NCI-H1694 (cell line): ENCODE data around the gene SIVA1.

Source experiments
- DNase-seq: peaks from one replicate; lab custom pipeline; 2025; lab: John Stamatoyannopoulos, UW

SIVA1 gene

GRCh38 chr14:104752735-104753527 lies at the start of gene SIVA1:
Gene SIVA1, plus strand, starts transcription at chr14:104753147. Its CDS starts 55 bp downstream, at chr14:104753202.
- DNase-seq, result peak; percentile 100

- DNase-seq, result no peak
These were observed 49.7 kb upstream of the SIVA1 start for GRCh38 chr14:104703269-104703668.

- DNase-seq, result no peak
These were observed 48.7 kb upstream of the SIVA1 start for GRCh38 chr14:104704252-104704651.

- no peak for DNase-seq
These were observed 47.5 kb upstream of the SIVA1 start for GRCh38 chr14:104705340-104706047.

DNA sequence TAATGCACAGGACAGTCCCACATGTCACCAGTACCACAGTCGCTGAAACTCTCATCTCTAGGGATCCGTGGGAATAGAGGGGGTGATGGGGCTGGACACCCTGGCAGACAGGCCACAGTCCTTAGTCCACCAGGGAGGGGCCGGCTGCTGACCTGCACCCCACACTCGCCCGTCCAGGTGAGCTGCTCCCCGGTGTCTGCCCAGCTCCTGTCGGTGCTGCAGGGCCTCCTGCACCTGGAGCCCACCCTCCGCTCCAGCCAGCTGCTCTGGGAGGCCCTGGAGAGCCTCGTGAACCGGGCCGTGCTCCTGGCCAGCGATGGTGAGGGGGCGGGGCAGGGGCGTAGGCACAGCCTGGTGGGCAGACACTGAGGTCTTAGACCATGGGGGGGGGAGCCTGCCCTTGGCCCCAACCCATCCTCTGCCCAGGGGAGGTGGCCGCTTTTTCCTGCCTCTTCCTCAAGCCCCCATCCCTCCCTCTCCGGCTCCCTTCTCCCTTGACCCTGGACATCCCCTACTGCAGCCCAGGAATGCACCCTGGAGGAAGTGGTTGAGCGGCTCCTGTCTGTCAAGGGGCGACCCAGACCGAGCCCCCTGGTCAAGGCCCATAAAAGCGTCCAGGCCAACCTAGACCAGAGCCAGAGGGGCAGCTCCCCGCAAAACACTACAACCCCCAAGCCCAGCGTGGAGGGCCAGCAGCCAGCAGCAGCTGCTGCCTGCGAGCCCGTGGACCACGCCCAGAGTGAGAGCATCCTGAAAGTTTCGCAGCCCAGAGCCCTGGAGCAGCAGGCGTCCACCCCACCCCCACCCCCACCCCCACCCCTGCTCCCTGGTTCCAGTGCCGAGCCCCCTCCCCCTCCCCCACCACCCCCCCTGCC lies 46.0 kb upstream of the SIVA1 start:
- no peak for DNase-seq

DNA sequence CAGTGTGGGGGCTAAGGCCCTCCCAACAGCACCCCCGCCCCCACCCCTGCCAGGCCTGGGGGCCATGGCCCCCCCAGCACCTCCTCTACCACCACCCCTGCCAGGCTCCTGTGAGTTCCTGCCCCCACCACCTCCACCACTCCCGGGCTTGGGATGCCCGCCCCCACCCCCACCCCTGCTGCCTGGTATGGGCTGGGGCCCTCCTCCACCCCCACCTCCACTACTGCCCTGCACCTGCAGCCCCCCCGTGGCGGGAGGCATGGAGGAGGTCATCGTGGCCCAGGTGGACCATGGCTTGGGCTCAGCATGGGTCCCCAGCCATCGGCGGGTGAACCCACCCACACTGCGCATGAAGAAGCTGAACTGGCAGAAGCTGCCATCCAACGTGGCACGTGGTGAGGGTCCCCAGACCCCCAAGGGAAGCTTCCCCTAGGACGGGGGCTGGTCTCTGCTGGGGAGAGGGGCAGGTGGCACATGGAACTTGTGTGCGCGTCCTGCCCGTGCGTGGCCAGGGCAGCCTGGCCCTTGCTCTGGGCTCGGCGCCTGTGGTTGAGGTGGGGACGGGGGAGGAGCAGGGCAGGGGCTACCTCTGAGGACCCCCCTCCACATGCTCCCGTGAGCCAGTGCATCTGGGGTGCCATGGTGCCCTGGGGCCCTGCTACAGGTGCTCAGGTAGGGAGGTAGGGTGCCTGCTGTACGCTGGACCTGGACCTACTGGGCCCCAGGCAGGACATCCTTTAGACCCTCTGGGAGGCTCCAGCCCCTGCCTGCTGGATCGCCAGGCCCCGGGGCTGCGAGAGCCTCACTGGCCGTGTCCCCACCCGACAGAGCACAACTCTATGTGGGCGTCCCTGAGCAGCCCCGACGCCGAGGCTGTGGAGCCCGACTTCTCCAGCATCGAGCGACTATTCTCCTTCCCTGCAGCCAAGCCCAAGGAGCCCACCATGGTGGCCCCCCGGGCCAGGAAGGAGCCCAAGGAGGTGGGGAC lies 45.0 kb upstream of the SIVA1 start:
- no peak for DNase-seq

- DNase-seq, result peak; percentile 91
These were observed 44.2 kb upstream of the SIVA1 start for GRCh38 chr14:104708606-104709268.

GRCh38 chr14:104709387-104710039 lies 43.4 kb upstream of the SIVA1 start:
- DNase-seq, result no peak

GRCh38 chr14:104710071-104710735 lies 42.7 kb upstream of the SIVA1 start:
- no peak for DNase-seq

- DNase-seq, result no peak
These were observed 39.8 kb upstream of the SIVA1 start for GRCh38 chr14:104712881-104713734.

GRCh38 chr14:104714066-104714465 lies 38.9 kb upstream of the SIVA1 start:
- no peak for DNase-seq

- DNase-seq, result no peak
These were observed 38.3 kb upstream of the SIVA1 start for GRCh38 chr14:104714681-104715080.

- DNase-seq, result no peak
These were observed 37.5 kb upstream of the SIVA1 start for GRCh38 chr14:104715416-104715815.

DNA sequence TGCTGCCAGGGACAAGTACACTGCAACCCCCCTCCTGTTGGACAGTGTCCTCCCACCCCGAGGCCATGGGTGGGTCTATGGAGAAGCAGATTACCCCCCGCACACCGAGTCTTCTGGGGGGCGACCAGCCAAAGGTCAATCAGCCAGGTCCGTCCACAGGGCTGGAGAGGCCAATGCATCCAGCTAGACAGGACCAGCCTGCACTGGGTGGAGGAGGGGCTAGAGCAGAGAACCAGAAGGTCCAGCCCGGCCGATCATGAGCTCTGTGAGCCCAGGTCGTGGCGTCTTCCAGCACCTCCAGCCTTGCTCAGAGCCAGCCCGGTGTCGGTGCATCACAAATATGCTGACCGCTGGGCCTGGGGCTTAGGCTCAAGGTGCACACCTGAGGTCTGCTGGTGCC lies 37.1 kb upstream of the SIVA1 start:
- DNase-seq, result no peak

GRCh38 chr14:104717137-104717536 lies 35.8 kb upstream of the SIVA1 start:
- no peak for DNase-seq

GRCh38 chr14:104717646-104718045 lies 35.3 kb upstream of the SIVA1 start:
- DNase-seq, result no peak

- no peak for DNase-seq
These were observed 34.8 kb upstream of the SIVA1 start for GRCh38 chr14:104718147-104718546.

DNA sequence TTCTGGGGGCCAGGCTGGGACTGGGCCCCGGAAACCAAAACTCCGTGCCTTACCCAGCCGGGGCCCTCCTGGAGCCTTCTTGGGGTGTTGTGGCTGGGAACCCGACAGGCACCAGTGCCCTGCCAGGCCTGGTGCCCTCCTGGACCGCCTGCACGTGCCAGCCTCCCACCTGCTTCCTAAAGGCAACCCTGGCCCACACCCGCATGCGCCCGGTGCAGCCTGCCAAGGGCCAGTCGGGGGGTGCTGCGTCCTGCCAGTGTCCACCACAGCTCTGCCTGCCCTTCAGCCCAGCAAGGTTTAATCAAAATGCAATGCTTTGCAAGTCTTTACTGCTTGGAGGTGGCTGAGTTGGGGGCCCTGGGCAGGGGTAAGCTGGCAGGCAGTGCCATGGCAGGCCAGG lies 34.1 kb upstream of the SIVA1 start:
- DNase-seq, result no peak

DNA sequence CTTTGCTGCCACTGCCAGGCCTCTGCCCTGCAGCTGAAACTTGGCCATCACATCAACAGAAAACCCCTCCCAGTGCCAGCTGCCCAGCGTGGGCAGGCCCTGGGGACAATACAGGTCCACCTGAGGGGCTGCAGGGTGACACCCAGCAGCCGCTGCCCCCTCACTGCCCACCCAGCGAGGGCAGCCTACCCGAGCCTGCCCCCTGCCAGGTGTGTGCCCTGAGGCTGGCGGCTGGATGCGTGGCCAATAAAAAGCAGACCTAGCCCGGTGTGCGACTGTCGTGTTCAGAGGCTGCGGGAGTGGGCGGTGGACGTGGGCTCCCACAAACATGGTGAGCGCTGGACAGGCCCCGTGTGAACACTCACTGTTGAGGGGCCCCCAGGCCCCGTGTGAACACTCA lies 33.6 kb upstream of the SIVA1 start:
- DNase-seq, result no peak
